Fibroblast of villous mesenchyme (primary cell): ENCODE measurements around the gene TFCP2L1. TPM values are rescaled to one million over a fixed set of nuclear protein-coding genes. Genes with fewer than 3 reads are reported as not detected.
"Not testable (repeated sequence)": the region's sequence is repeated elsewhere in the genome, so short reads cannot be mapped to it uniquely, and the experiment has no call there.

Source experiments
- DNase-seq: peaks from one replicate; pipeline ENCODE4 v3.0.0-alpha.2; 2010; ENCODE audit warnings: low read depth
- H3K4me3 ChIP-seq: 2 replicates; pipeline ENCODE4 v1.5.1; 2011; ENCODE audit warnings: low read depth, mild to moderate bottlenecking, low read length
- total RNA-seq: library from RNA; depleted of rRNA; stranded (reverse); fragments of >200 nt; gene quantifications from 2 replicates; pipeline ENCODE4 v1.2.3, GENCODE V29; 2012
- TF ChIP-seq, protein P1 (sequence below): IDR thresholded peaks from 2 replicates; pipeline ENCODE4 v1.5.1; 2012; ENCODE audit warnings: low read depth, mild to moderate bottlenecking, low read length; ENCODE audit not compliant: insufficient read depth

TFCP2L1 gene, protein sequence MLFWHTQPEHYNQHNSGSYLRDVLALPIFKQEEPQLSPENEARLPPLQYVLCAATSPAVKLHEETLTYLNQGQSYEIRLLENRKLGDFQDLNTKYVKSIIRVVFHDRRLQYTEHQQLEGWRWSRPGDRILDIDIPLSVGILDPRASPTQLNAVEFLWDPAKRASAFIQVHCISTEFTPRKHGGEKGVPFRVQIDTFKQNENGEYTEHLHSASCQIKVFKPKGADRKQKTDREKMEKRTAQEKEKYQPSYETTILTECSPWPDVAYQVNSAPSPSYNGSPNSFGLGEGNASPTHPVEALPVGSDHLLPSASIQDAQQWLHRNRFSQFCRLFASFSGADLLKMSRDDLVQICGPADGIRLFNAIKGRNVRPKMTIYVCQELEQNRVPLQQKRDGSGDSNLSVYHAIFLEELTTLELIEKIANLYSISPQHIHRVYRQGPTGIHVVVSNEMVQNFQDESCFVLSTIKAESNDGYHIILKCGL
- total RNA-seq = not detected in 2 replicates

DNA sequence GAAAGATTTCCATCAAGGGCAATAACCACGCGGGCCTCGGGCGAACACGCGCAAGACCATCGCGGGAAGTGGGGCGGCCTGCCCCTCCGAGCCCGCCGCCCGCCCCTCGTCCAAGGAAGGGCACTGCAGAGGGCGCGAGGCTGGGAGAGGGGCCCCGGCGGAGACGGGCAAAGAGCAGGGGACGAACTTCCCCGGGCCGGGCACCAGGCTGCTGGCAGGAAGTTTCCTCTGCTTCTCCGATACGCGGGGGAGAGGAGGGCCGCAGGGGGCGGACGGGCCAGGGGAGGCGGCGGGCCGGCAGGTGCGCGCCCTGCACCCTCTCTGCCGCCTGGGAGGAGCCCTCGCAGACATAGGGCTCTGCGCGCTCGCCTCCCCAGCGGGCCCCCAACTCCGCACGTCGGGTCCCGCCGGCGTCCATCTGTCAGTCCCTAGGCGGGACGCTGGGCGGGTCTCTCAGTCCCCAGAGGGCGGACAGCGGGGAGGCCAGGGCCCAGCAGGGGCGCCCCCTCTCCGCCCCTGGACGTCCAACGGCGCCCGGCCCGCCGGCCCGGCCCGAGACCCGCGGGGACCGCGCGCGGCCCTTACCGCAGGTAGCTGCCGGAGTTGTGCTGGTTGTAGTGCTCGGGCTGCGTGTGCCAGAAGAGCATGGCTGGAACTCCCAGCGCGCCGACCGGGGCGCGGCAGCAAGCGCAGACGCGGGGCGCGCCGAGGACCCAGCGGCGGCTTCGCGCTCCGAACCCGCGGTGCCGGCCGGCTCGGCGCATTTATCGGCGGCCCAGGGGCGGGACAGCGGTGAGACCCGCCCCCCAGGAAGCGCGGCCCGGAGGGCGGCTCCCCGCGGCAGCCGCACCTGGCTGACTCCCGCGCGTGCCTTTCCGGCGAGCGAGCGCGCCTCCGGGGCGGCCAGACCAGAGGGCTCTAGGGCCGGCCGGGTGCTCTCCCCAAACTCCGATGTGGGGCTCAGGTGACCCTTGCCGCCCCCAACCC, at the start of gene TFCP2L1:
TFCP2L1 (minus strand) TSS at position 740 of the 987 bp plus-strand sequence; CDS start at position 647, 93 bp downstream.
- TF ChIP-seq, protein P1, sequence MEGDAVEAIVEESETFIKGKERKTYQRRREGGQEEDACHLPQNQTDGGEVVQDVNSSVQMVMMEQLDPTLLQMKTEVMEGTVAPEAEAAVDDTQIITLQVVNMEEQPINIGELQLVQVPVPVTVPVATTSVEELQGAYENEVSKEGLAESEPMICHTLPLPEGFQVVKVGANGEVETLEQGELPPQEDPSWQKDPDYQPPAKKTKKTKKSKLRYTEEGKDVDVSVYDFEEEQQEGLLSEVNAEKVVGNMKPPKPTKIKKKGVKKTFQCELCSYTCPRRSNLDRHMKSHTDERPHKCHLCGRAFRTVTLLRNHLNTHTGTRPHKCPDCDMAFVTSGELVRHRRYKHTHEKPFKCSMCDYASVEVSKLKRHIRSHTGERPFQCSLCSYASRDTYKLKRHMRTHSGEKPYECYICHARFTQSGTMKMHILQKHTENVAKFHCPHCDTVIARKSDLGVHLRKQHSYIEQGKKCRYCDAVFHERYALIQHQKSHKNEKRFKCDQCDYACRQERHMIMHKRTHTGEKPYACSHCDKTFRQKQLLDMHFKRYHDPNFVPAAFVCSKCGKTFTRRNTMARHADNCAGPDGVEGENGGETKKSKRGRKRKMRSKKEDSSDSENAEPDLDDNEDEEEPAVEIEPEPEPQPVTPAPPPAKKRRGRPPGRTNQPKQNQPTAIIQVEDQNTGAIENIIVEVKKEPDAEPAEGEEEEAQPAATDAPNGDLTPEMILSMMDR = no peak
- no peak for DNase-seq

DNA sequence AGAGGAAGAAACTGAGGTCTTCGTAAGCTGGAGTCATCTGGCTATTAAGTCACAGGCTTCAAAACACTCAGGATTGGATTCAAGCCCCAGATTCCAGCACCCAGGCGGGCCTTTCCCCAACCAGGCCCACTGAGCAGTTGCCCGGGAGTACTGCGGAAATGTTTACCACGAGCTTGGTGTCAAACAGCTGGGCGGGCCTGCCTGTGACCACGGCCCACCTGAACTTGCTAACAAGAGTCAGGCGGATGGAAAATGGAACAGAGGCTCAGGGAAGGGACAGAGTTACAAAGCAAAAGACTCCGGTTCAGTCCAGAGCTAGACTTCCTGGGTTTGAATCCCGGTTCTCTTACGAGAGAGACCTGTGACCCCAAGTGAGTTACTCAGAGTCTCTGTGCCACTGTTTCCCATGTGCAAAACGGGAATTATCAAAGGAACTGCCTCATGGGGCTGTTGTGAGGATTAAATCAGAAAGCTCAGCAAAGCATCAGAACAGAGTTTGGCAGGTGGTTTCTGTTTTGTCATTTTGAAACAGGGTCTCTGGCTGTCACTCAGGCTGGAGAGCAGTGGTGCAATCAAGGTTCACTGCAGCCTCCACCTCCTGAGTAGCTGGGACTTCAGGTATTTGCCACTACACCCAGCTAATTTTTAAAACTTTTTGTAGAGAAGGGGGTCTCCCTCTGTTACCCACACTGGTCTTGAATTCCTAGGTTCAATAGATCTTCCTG, 49.0 kb upstream of the TFCP2L1 start:
- DNase-seq = no peak
- no peak overlapping the region for H3K4me3 ChIP-seq
- TF ChIP-seq, protein P1 = no peak

More for the DNA sequence above, at the start of gene TFCP2L1:
- H3K4me3 ChIP-seq = no peak within 1 kb of the TSS

DNA sequence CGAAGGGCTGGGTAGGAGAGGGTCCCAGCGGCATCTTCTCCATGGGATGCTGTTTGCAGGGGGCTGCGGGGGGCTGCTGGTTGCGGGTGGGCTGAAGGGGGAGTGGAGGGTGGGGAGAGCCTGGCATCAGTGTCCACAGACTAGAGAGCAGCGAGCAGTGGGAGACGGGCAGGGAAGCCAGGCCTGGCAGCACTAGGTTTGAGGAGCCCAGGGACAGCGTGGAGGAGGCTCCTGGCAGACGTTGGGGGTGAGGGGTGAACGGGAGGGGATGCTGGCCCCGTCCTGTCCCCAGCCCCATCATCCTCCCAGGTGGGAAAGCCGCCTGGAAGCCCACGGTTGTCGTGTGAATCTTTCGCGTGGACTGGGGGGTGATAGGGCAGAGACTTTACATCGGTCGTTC, 48.2 kb upstream of the TFCP2L1 start:
- no peak for DNase-seq
- TF ChIP-seq, protein P1 = no peak
- H3K4me3 ChIP-seq = no peak overlapping the region

DNA sequence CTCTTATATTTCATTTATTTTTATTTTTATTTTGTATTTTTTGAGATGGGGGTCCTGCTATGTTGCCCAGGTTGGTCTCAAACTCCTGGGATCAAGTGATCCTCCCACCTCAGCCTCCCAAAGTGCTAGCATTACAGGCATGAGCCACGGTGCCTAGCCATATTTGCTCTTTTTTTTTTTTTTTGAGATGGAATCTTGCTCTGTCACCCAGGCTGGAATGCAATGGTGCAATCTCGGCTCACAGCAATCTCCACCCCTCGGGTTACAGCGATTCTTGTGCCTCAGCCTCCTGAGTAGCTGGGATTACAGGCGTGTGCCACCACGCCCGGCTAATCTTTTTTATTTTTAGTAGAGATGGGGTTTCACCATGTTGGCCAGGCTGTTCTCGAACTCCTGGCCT, 46.3 kb upstream of the TFCP2L1 start:
- DNase-seq, H3K4me3 ChIP-seq: not testable (repeated sequence)

DNA sequence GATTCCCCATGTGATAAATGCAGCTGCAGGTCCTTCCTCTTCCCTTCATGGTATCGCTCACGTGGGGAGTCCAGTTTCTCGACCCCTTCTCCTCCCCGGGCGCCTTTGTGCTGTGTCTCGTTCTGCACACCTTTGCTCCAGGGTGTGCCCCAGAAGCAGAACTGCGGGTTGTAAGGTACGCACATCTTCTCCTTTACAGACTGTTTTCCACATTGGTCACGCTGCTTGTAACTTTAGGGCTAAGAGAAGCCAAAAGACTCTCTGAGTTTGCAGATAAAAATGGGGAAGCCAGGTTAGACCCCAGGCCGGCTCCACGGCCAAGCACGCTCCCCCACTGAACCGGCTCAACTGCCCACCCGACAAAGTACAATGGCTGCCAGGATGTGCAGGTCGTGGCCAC, 45.9 kb upstream of the TFCP2L1 start:
- no peak overlapping the region for H3K4me3 ChIP-seq
- no peak for DNase-seq
- TF ChIP-seq, protein P1 = no peak

DNA sequence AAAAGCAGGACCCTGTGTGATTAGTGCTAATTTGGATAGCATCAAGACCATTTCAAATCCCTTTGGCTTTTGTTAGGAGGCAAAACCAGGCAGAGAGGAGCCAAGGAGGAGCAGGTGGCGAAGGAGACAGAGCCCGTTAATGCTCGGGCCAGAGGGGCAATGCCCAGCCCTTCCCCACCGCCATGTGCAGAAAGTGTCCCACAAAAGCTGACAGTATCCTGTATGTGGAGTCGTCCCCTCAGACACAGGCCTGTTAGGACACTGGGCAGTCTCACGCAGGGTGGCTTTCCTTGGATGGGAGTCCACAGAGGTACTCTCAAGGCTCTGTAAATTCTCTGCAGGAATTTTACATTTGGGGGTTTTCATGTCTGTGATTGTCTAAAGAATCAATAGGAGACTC, 44.8 kb upstream of the TFCP2L1 start:
- no peak overlapping the region for H3K4me3 ChIP-seq
- TF ChIP-seq, protein P1 = no peak
- no peak for DNase-seq
